DMS153 (cell line): ENCODE measurements around the gene OMD.

Experiments used
- DNase-seq: peaks from one replicate; lab custom pipeline; 2025; lab: John Stamatoyannopoulos, UW

Gene OMD, protein sequence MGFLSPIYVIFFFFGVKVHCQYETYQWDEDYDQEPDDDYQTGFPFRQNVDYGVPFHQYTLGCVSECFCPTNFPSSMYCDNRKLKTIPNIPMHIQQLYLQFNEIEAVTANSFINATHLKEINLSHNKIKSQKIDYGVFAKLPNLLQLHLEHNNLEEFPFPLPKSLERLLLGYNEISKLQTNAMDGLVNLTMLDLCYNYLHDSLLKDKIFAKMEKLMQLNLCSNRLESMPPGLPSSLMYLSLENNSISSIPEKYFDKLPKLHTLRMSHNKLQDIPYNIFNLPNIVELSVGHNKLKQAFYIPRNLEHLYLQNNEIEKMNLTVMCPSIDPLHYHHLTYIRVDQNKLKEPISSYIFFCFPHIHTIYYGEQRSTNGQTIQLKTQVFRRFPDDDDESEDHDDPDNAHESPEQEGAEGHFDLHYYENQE

DNA sequence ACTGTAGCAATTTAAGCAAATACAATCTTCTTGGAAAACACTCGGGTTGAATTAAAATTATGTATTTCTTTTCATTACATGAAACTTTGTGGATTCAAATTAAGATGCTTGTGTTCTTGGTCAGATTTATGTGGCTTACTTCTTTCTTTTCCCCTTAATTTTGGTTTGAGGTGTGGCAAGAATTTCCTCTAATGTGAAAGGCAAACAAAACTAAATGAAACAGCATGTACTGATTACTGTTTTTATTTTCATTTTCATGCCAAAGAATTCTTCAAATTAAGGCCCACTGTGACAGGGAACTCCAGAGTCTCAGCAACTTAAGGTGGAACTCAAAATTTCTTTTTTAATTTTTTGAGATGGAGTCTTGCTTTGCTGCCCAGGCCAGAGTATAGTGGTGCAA, at the start of gene OMD:
TSS of gene OMD (minus strand) at position 132 of the 400 bp plus-strand sequence. CDS start 6,913 bp downstream, outside the sequence.
- DNase-seq, result no peak

DNA sequence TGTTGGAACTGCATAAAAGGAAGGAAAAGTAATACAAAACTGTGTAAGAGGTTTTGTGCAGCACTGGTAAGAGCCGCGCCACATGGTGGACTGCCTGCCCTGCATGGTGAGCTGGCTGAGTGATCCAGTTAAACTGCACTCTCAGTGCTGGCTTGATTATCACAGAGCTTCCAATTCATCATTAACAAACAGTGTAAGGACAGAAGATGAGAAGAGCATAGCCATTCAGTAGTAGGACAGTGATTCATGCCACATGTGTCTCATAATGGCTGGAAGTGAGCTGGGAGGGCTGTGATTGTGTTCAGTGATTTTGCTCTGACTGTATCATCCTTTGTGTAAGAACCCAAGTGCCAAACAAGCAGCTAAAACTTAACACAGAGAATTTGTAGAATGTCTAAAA, 43.9 kb upstream of the OMD start:
- DNase-seq, result no peak

DNA sequence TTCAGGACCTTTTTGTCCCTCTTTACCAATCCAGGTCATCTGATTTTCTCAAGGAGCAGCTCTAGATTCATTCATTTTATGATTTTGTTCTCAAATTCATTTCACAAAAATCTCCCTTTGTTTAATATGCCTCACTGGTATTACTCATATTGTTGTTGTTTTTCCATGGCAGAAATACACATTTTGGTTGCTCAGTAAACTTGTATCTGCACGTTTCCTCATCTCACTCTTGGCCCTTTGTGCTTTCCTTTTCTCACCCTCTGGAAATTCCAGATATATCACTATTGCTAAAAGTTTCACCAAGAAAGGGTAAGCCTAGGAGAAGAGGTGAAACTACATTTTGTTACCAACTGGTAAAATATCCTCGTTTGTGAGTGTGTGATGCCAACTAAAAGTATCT, 43.2 kb upstream of the OMD start:
- no peak for DNase-seq

DNA sequence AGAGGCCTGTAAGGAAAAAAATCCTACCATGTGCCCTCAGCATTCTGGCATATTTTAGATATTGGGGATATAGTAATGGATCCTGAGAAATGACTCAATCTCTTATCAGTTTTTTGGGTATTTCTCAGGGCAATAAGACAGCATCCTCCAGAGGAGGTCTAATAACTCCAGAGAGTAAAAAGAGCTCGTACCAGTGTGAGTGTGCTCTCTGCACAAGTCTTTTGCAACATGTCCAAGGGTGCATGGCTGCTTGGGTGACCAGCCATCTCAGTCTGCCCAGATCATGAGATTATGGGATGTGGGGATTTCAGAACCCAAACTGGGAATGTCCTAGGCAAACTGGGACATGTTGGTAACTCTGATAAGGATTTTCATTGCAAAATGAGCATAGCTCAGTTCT, 42.8 kb upstream of the OMD start:
- no peak for DNase-seq

DNA sequence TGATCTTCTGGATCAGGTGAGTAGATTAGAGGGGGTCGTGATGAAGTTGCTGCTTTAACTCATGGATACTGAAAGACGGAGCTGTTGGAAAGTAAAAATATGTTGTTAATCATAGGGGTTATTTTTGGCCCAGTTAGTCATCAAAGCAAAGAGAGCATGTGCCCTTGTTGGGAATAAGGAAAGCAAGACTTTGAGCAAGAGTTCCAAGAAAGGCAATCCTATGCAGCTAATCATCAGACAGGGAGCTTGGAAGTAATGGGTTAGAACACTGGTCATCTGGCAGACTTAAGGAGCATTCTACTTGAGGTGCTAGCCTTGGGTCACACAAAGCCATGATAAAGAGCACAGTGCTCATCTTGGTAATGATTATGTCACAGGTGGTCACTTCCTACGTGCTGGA, 39.7 kb upstream of the OMD start:
- no peak for DNase-seq

DNA sequence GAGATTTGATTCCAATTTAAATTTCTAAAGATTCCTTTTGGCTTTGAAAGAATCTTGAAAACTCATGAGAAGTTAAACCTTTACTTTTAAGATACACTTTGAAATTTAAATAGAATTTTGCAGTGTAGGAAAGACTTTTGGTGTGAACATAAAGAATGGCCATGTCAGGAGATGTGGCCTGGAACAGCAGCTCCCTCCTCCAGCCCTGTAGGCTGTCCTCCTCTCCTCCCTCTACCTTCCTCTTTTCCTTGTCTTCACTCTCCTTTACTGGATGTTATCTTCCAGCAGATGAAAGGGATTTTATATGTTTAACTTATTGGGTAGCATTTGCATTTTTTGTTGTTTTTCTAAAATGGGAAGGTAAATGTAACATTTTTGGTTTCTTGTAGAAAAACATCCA, 39.1 kb upstream of the OMD start:
- DNase-seq, result no peak

DNA sequence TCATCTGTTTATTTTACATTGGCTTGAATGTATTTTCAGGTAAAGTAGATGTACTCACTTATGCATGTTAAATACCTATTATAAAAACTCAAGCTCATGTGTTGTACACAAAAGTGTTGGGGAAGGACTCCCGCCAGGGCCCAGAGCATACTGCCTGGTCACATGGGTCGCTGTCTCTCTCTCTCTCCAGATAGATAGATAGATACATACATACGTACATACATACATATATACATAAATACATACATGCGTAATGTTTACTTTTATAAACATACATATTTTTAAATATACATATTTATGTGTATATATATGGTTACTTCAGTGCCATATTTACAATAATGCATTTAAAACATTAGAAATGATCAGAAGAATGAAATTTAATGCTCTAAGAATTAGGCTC, 33.3 kb upstream of the OMD start:
- no peak for DNase-seq

DNA sequence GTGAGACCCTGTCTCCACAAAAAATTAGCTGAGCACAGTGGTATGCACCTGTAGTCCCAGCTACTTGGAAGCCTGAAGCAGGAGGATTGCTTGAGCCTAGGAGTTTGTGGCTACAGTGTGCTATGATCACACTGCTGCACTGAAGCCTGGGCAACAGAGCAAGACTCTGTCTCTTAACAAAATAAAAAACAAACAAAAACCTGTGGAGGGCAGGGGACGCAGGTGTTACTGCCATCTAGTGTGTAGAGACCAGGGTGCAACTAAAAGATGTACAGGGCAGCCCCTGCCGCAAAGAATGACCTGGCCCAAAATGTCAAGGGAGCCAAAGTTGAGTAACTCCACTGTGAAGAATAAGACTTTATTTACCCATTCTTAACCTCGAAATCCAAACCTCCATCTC, 30.9 kb upstream of the OMD start:
- no peak for DNase-seq

DNA sequence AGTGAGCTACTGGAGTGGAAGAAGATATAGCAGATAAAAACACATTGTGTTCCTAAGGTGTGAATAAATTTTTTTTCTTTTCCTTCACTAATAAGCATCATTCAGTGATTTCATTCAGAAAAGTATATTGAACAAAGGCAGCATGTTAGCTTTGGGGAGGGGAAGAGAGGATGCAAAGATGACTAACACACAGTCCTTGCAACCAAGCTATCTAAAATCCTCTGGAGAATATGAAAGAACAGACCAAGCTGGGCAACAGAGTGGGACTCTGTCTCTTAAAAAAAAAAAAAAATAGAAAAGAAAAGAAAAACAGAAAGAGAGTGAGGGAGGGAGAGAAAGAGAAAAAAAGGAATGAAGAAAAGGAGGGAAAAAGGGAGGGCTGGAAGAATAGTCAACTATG, 22.3 kb upstream of the OMD start:
- no peak for DNase-seq

DNA sequence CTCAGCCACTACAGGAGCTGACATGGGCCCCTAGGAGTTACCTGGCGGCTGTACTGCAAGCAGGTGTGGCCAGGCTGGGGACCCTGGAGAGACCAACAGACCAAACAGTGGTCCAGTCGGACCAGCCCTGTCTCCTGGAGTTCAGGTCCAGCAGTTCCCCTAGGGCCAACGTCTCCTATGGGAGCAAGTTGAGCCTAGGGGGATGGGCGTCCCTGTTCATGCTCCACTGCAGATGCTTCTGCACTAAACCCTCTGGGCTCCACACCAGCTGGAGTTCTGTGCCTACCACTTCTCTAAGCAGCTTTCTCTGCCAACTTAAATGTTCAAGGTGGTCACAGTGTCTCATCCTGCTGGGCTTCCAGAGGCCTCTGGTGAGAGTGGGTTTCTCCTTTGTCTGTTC, 20.6 kb upstream of the OMD start:
- DNase-seq, result no peak

DNA sequence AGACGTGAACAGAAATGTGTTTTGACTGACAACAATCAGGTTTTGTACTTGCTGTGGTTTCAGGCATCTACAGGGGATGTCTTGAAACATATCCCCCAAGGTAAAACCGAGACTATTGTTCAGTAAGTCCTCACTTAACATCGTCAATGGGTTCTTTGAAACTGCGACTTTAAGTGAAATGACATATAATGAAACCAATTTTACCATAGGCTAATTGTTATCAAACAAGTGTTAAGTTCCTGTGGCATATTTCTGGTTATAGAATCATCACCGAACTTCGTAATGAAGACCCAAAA, 16.4 kb upstream of the OMD start:
- DNase-seq, result no peak

DNA sequence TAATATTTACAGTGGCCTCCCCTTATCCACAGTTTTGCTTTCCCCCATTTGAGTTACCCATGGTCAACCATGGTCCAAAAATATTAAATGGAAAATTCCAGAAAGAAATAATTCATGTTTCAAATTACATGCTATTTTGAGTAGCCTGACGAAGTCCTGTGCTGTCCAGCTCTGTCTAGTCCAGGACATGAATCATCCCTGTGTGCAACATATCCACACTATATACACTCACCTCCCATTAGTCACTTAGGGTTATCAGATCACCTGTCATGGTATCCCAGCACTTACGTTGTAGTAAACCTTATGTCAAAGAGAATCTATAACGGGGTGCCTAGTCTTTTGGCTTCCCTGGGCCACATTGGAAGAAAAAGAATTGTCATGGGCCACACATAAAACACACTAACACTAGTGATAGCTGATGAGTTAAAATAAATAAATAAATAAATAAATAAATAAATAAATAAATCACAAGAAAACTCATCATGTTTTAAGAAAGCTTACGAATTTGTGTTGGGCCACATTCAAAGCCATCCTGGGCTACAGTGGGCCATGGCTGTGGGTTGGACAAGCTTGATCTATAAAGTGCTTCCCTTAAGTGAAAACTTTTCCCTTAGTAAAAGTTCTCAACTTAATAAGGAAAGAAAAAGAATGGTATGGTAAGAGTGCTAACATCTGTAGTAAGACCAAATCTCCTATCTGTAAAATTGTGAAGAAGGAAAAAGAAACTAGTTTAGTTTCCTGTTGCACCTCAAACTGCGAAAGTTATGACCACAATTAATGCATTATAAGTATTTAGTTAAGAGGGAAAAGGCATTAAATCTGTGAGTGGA, 15.9 kb upstream of the OMD start:
- DNase-seq, result no peak

DNA sequence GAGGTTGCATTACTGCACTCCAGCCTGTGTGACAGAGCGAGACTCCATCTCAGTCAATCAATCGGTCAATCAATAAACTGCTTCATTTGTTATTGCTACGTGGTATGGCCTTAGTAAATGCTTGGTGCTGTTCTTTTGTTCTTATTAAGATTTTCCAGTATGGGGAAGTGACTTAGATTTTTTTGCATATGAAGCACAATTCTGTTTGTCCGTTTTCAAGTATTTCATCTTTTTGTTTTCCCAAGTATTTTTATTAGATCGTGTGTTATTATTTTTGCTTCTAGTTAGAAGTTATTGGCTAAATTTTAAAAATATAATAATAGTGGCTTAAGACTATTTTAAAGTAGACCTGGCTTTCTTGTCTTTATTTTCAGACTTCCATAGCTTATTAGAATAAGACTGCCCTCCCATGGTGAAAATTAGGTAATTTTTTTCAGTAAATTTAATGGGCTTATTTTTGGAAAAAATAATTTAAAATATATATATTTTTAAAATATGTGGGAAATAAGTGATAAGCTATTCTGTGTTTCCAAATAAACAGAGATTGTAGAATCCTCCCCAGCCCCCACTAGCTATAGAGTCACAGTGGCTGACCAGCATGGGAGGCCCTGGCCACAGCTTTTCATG, 14.7 kb upstream of the OMD start:
- DNase-seq, result no peak

DNA sequence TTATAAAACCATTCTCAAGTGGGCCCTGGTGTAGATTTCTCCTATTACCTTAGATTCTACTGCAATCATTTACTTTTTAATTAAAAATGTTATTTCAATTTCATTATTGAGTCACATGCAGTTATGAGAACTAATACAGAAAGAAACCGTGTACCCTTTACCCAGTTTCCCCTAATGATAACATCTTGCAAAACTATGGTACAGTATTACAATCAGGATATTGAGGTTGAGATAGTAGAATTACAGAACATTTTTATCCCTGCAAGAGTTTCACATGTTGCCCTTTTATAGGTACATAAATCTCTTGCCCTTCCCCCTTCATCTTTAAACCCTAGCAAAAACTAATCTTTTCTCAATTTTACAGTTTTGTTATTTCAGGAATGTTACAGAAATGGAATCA, 11.0 kb upstream of the OMD start:
- DNase-seq, result no peak

DNA sequence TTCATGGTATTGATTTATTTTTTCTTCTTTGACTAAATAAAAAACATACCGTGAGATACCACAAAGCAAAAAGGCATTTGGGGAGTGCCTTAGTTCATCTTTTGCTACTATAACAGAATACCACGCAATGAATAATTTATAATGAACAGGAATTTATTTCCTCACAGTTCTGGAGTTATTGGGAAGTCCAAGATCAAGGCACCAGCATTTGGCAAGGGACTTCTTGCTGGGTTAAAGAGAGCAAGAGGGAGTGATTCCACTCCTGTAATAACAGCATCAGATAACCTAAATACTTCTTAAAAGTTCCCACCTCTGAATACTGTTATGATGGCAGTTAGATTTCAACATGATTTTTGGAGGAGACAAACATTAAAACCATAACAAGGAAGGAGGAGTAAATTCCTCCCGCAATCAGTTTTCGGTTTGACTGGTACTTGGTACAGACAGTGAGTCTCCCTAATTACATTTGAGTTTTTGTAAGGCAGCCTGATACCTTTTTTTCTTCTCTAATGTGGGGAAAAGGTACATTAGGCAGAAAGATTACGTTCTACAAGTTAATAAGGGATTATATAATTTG, 8.8 kb upstream of the OMD start:
- no peak for DNase-seq

DNA sequence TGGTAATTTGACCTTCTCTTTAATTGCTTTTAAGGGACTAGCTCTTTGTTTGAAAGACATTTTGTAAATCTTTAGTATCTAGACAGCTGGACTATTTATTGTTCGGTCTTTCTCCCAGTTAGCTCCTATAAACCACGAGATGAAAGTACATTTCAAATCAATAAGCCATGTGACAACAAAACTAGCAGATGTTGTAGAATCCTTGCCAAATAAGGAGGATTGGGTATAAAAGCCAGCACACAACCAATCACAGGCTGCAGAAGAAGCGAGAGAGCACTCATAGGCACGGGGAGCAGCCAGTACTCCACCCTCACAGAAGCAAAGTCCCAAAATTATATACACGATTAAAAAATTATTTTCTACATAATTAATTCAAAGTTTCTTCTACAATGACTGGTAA, 8.1 kb upstream of the OMD start:
- no peak for DNase-seq

DNA sequence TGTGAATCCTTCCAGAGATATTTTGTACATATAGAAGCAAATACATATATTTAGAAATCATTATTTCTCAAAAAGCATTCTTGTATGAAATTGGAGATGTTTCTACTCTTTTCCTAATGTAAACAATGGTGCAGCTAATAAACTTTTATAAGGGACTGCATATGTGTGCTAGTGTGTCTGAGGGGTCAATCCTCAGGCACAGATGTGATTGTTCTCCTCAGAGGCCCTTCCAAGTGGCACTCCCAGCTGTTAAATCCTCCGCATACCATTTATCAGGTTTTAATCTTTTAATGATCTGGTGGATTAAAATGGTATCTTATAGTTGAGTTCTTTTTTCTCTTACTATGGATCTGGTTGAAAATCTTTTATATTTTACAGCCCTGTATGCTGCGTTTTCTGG, 5.6 kb upstream of the OMD start:
- DNase-seq, result no peak

DNA sequence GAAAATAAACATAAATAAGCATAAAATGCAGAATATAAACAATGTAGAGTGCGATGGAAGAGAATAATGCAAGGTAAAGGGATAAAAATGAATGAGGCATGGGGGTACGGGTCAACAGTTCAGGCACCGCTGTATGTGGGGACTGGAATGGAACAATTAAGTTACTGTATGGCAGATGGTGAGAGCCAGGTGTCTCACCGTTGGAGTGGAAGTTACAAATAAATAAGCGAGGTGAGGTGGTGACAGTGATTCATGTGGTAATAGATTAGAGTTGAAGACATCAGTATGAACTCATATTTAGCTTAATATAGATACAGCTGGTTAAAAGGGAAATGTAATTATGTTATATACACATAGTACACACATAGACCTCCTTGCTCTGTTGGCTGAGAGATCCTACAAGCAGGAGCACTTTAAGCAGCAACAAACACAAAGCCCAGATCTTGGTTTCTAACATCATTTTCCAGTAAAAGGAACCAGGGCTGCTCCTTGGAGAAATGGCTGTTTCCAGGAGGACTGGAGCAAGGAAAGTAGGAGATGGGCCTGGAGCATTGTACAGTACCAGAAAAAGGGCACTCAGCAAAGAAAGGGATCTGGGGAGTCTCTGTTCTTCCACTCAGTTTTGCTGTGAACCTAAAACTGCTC, 2.4 kb upstream of the OMD start:
- DNase-seq, result peak; percentile 18

DNA sequence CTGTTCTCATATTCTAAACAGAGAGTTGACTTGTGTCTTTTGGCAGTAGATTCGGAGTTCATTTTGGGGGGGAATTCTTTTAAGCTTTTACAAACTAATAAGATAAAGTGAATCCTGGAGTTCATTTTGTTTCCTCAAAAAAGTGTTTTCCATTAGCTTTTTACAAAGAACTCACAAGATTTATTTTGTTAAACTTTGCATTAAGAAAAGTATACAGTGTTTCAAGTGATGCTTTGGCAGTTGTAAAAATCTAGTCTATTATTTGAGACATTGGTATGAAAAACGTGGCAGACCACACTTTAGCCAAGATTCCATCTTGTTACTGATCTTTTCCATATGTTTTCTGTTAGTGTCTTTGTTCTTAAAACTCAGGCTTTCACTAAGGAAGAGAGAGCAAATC, 1.2 kb upstream of the OMD start:
- DNase-seq, result no peak

DNA sequence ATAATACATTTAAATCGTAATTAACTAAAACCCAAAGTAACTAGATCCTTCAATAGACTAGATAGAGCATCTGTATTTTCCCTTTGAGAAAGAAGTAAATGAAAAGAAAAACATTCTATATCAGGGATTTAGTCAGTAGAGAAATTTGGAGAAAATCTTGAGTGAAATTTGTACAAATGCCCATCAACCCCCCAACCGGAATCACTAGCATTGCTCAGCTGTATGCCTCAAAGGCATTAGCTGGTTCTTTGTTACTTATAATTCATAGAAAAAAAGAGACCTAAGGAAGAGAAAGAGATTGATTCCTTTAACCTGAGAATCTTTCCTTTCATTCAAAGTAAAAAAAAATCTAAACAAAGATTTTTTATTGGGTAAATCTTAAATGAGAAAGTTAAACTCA, 659 bp downstream of the OMD start:
- DNase-seq, result no peak

DNA sequence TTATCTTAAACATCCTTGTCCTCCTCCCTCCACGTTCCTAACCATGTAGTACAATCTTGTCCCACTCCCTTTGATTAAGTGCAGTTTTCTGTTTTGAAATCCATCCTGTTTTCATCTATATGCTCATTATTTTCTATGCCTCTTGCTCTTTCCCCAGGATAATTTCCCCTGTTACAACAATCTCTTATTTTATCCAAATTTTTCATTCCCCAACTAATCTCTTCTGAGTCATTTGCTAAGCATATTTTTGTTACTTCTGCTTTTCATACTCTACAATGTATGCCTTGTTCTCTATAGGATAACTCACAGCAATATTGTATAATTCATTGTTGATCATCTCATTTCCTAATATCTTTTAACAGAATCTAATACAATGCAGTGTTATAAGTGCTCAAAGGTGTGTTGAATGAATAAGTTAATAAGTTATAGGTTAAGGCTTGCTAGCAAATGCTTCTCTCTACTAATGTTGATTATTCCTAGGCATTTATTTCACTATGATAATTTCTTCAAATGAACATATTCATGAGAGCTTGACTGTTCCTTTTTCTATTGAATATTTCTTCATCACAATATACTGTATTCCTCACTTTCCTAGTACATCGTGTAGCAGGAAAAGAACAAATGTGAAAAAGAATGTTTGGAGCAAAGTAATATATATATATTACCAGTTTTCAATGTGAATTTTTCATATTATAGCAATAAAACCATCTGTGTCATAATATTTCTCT, 1.5 kb downstream of the OMD start:
- DNase-seq, result no peak

DNA sequence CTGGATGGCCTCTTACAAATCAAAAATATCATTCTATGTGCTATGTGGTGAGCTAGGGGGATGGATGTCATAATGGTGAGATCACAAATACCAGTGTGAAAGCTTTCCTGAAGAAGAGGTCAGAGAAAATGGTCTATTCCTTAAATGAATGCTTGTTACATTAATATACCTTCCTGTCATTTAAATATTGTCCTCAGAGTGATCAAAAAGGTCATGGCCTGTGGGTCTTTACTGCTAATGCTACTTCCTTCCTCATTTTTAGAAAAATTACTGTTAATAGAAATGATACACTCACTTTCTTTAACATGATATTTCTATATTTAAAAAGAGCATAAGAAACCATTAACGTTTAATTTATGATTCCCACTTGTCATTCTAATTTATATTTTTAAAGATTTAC, 9.7 kb downstream of the OMD start:
- no peak for DNase-seq
